HepG2 (cell line): ENCODE results near the gene LRRC73. TPM values are rescaled to one million over a fixed set of nuclear protein-coding genes. Genes with fewer than 3 reads are reported as not detected.

Experiments used
- BCL3 ChIP-seq: sonication (generic); formaldehyde crosslinking; IDR thresholded peaks from 2 replicates; pipeline ENCODE4 v1.5.1; 2020; ENCODE audit warnings: mild to moderate bottlenecking, missing genetic modification reagents, moderate library complexity
- DR1 ChIP-seq: sonication (generic); formaldehyde crosslinking; IDR thresholded peaks from 2 replicates; pipeline ENCODE4 v1.8.0; 2021; ENCODE audit warnings: mild to moderate bottlenecking, missing genetic modification reagents, inconsistent platforms
- ETV5 ChIP-seq: IDR thresholded peaks from 2 replicates; pipeline ENCODE4 v1.6.1; 2018; ENCODE audit warnings: missing biosample characterization, missing genetic modification reagents, inconsistent platforms, borderline replicate concordance
- FOXA3 ChIP-seq: IDR thresholded peaks from 2 replicates; pipeline ENCODE4 v1.6.1; 2016; ENCODE audit warnings: missing genetic modification reagents, missing compliant biosample characterization
- ISX ChIP-seq: sonication (generic); formaldehyde crosslinking; conservative IDR thresholded peaks from 2 replicates; pipeline ENCODE4 v1.5.0; 2020; ENCODE audit warnings: missing genetic modification reagents
- KDM5B ChIP-seq: sonication (generic); formaldehyde crosslinking; IDR thresholded peaks from 2 replicates; pipeline ENCODE4 v1.4.0; 2020; ENCODE audit warnings: missing genetic modification reagents, mild to moderate bottlenecking, borderline replicate concordance
- MAF1 ChIP-seq: sonication (generic); formaldehyde crosslinking; IDR thresholded peaks from 2 replicates; pipeline ENCODE4 v1.5.0; 2020; ENCODE audit warnings: missing genetic modification reagents, borderline replicate concordance
- MLX ChIP-seq: IDR thresholded peaks from 2 replicates; pipeline ENCODE4 v1.6.1; 2016
- MXD4 ChIP-seq: IDR thresholded peaks from 2 replicates; pipeline ENCODE4 v1.6.1; 2016; ENCODE audit warnings: mild to moderate bottlenecking, missing biosample characterization, missing genetic modification reagents
- NCOR1 ChIP-seq: fragments of 200-600 bp; sonication (generic); IDR thresholded peaks from 2 replicates; pipeline ENCODE4 v1.7.0; 2017; ENCODE audit warnings: antibody characterized with exemption, low read length, borderline replicate concordance
- TARDBP ChIP-seq: sonication (generic); formaldehyde crosslinking; IDR thresholded peaks from 2 replicates; pipeline ENCODE4 v1.8.0; 2022; ENCODE audit warnings: mild to moderate bottlenecking, missing genetic modification reagents
- U2AF2 ChIP-seq: fragments of 200-400 bp; formaldehyde crosslinking; IDR thresholded peaks from 2 replicates; pipeline ENCODE4 v1.6.1; 2017; ENCODE audit warnings: low read depth, mild to moderate bottlenecking, low read length
- ZBTB20 ChIP-seq: sonication (generic); formaldehyde crosslinking; IDR thresholded peaks from 2 replicates; pipeline ENCODE4 v1.8.1; 2023; ENCODE audit warnings: missing genetic modification reagents, low read depth, mild to moderate bottlenecking, borderline replicate concordance
- ZBTB3 ChIP-seq: sonication (generic); formaldehyde crosslinking; IDR thresholded peaks from 2 replicates; pipeline ENCODE4 v1.4.0; 2020; ENCODE audit warnings: low read depth, mild to moderate bottlenecking, moderate library complexity, missing genetic modification reagents, borderline replicate concordance
- ZMYM2 ChIP-seq: sonication (generic); formaldehyde crosslinking; IDR thresholded peaks from 2 replicates; pipeline ENCODE4 v1.8.0; 2022; ENCODE audit warnings: mild to moderate bottlenecking, missing genetic modification reagents
- ZNF10 ChIP-seq: sonication (generic); formaldehyde crosslinking; IDR thresholded peaks from 2 replicates; pipeline ENCODE4 v1.4.0; 2020; ENCODE audit warnings: mild to moderate bottlenecking, low read depth, missing genetic modification reagents, borderline replicate concordance
- ZNF441 ChIP-seq: sonication (generic); formaldehyde crosslinking; IDR thresholded peaks from 2 replicates; pipeline ENCODE4 v1.7.0; 2021; ENCODE audit warnings: missing genetic modification reagents, borderline replicate concordance
- ZNF629 ChIP-seq: sonication (generic); formaldehyde crosslinking; conservative IDR thresholded peaks from 2 replicates; pipeline ENCODE4 v1.5.0; 2020; ENCODE audit warnings: missing genetic modification reagents
- ZNF724P ChIP-seq: sonication (generic); formaldehyde crosslinking; IDR thresholded peaks from 2 replicates; pipeline ENCODE4 v1.8.0; 2022; ENCODE audit warnings: missing genetic modification reagents, borderline replicate concordance
- ZSCAN9 ChIP-seq: IDR thresholded peaks from 2 replicates; pipeline ENCODE4 v1.6.1; 2016; ENCODE audit warnings: borderline replicate concordance
- polyA plus RNA-seq, 8 experiments: library from polyadenylated mRNA; depleted of rRNA in 3 of 8; stranded (reverse) in 7 of 8; unstranded in 1 of 8; fragments of >200 nt; fragmentation: Illumina TruSeq in 4 of 8; extraction: Trizol in 4 of 8; gene quantifications; 2 replicates each; pipeline versions ENCODE4 v1.2.1 to v1.2.3, GENCODE V29; 2011 to 2016; ENCODE audit warnings: low read depth in 4 of 8, missing spikeins in 1 of 8, mixed read lengths in 1 of 8; ENCODE audit not compliant: insufficient read depth in 1 of 8
- total RNA-seq, 5 experiments: library from RNA; depleted of rRNA; stranded (reverse); fragments of >200 nt; fragmentation: Illumina TruSeq; extraction: Trizol; gene quantifications; 2 replicates each; pipeline ENCODE4 v1.2.3, GENCODE V29; 2016; ENCODE audit warnings: low read depth in 1 of 5
- TF ChIP-seq, protein P1 (sequence below): sonication (generic); formaldehyde crosslinking; conservative IDR thresholded peaks from 2 replicates; pipeline ENCODE4 v1.5.0; 2020; ENCODE audit warnings: missing genetic modification reagents
- TF ChIP-seq, protein P2 (sequence below): fragments of 450-650 bp; IDR thresholded peaks from 2 replicates; pipeline ENCODE4 v1.6.1; 2017

The LRRC73 gene
- total and polyA plus RNA-seq, 2 of the 13 experiments (the other 11 are each of a cell fraction or from before 2014, with no cell fraction given) = 0.11 to 0.12 TPM

- TF ChIP-seq FOXA3 (CRISPR knock-in tag) (peak; percentile 82), ISX (CRISPR knock-in tag) (0 out of 2 replicates have a peak, but pooled peaks have one; percentile 14), KDM5B (CRISPR knock-in tag) (peak; percentile 82; the same call in 1 of the 2 replicates), ZNF10 (CRISPR knock-in tag) (no peak), DR1 (peak; percentile 77; the same call in 1 of the 2 replicates), ETV5 (peak; percentile 92), MLX (CRISPR knock-in tag) (no peak), MXD4 (CRISPR knock-in tag) (peak; percentile 97), ZNF724P (CRISPR knock-in tag) (peak; percentile 43; the same call in 1 of the 2 replicates), ZNF629 (CRISPR knock-in tag) (no peak), NCOR1 (peak; percentile 27; the same call in 1 of the 2 replicates), MAF1 (CRISPR knock-in tag) (peak; percentile 62; the same call in 1 of the 2 replicates), ZMYM2 (CRISPR knock-in tag) (peak; percentile 71; the same call in 1 of the 2 replicates), ZBTB3 (CRISPR knock-in tag) (no peak), TARDBP (CRISPR knock-in tag) (peak; percentile 86; the same call in 1 of the 2 replicates), ZSCAN9 (peak; percentile 90), ZBTB20 (peak; percentile 33; the same call in 1 of the 2 replicates), ZNF441 (CRISPR knock-in tag) (peak; percentile 32; the same call in 1 of the 2 replicates), BCL3 (CRISPR knock-in tag) (peak; percentile 81), U2AF2 (peak; percentile 91; the same call in 1 of the 2 replicates)
- TF ChIP-seq, protein P1, sequence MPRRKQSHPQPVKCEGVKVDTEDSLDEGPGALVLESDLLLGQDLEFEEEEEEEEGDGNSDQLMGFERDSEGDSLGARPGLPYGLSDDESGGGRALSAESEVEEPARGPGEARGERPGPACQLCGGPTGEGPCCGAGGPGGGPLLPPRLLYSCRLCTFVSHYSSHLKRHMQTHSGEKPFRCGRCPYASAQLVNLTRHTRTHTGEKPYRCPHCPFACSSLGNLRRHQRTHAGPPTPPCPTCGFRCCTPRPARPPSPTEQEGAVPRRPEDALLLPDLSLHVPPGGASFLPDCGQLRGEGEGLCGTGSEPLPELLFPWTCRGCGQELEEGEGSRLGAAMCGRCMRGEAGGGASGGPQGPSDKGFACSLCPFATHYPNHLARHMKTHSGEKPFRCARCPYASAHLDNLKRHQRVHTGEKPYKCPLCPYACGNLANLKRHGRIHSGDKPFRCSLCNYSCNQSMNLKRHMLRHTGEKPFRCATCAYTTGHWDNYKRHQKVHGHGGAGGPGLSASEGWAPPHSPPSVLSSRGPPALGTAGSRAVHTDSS = 0 out of 2 replicates have a peak, but pooled peaks have one; percentile 78
- TF ChIP-seq, protein P2, sequence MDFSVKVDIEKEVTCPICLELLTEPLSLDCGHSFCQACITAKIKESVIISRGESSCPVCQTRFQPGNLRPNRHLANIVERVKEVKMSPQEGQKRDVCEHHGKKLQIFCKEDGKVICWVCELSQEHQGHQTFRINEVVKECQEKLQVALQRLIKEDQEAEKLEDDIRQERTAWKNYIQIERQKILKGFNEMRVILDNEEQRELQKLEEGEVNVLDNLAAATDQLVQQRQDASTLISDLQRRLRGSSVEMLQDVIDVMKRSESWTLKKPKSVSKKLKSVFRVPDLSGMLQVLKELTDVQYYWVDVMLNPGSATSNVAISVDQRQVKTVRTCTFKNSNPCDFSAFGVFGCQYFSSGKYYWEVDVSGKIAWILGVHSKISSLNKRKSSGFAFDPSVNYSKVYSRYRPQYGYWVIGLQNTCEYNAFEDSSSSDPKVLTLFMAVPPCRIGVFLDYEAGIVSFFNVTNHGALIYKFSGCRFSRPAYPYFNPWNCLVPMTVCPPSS = no peak
Measured at GRCh38 chr6:43516697-43517504, 6.8 kb upstream of the LRRC73 start, which contains the start of the genes POLR1C and YIPF3 (continued).
